Activated CD4-positive, alpha-beta T cell treated with anti-CD3 and anti-CD28 coated beads, Interleukin-10, Interleukin-2, amounts not matched to agents 100 ng/mL and 50 ng/mL, durations not matched to agents 16 hours and 8 hours (primary cell): ENCODE results near the gene AFTPH.

Source experiments
- DNase-seq: peaks from one replicate; pipeline ENCODE4 v3.0.0-alpha.2; 2020

AFTPH gene

GRCh38 chr2:64615192-64615763, 91.2 kb downstream of the AFTPH start:
- DNase-seq, result no peak

GRCh38 chr2:64615844-64616536, 91.9 kb downstream of the AFTPH start:
- DNase-seq, result no peak

GRCh38 chr2:64617631-64618151, 93.6 kb downstream of the AFTPH start:
- DNase-seq, result no peak

GRCh38 chr2:64620661-64621060, 96.5 kb downstream of the AFTPH start:
- DNase-seq, result no peak

GRCh38 chr2:64622443-64623241, 98.5 kb downstream of the AFTPH start:
- DNase-seq, result no peak

GRCh38 chr2:64623242-64623850, 99.2 kb downstream of the AFTPH start:
- DNase-seq, result no peak

GRCh38 chr2:64624108-64624610, 100.0 kb downstream of the AFTPH start:
- DNase-seq, result no peak

- DNase-seq, result no peak
Observed at GRCh38 chr2:64624862-64625261, 100.7 kb downstream of the AFTPH start.

- DNase-seq, result no peak
Observed at GRCh38 chr2:64625299-64626145, 101.4 kb downstream of the AFTPH start.

GRCh38 chr2:64626146-64626809, 102.2 kb downstream of the AFTPH start:
- no peak for DNase-seq

- DNase-seq, result no peak
Observed at GRCh38 chr2:64626963-64627760, 103.0 kb downstream of the AFTPH start.

- DNase-seq, result no peak
Observed at GRCh38 chr2:64627860-64628841, 104.0 kb downstream of the AFTPH start.

GRCh38 chr2:64629329-64629781, 105.2 kb downstream of the AFTPH start:
- no peak for DNase-seq

- DNase-seq, result no peak
Observed at GRCh38 chr2:64629875-64630274, 105.7 kb downstream of the AFTPH start.

GRCh38 chr2:64630752-64631151, 106.6 kb downstream of the AFTPH start:
- no peak for DNase-seq

GRCh38 chr2:64631771-64632170, 107.6 kb downstream of the AFTPH start:
- no peak for DNase-seq

- DNase-seq, result no peak
Observed at GRCh38 chr2:64632835-64633819, 109.0 kb downstream of the AFTPH start.
